GM19463 (cell line): ENCODE data around the gene DIPK2B.

ENCODE experiments used
- ATAC-seq: cut with Tn5 transposase; IDR thresholded peaks from one replicate; pipeline ENCODE4 v1.9.1; 2021; ENCODE audit warnings: mild to moderate bottlenecking, moderate library complexity; ENCODE audit not compliant: unreplicated experiment

DIPK2B gene

GRCh38 chrX:45164021-45164621 is 36.6 kb downstream of the DIPK2B start:
- ATAC-seq: no peak

GRCh38 chrX:45157647-45158046 is 43.0 kb downstream of the DIPK2B start:
- no peak for ATAC-seq

GRCh38 chrX:45154462-45154861 is 46.2 kb downstream of the DIPK2B start:
- ATAC-seq: no peak

- no peak for ATAC-seq
These were observed 46.7 kb downstream of the DIPK2B start for GRCh38 chrX:45154033-45154360.
